ENCODE results near the gene MAF. TPM values are rescaled to one million over a fixed set of nuclear protein-coding genes. Genes with fewer than 3 reads are reported as not detected.

The MAF gene
- polyA plus RNA-seq, 1 donor (not counting 4 experiments of a cell fraction or from before 2014, with no cell fraction given), result 8.2 TPM

- Histone ChIP-seq H3K9ac (ENCODE audit: control insufficient read depth, extremely low read depth, insufficient read depth, low read length) (peak overlapping the region; percentile 74), H4K20me1 (ENCODE audit: control insufficient read depth, extremely low read depth, insufficient read depth, low read length) (no peaks in the 10 kb centered on the region), H3K79me2 (ENCODE audit: control insufficient read depth, insufficient read depth, low read length) (no peaks in the 10 kb centered on the region), H3K9me1 (ENCODE audit: control insufficient read depth, extremely low read depth, insufficient read depth, low read length) (no peaks in the 10 kb centered on the region), H3K27ac (ENCODE audit: control insufficient read depth, insufficient read depth, low read length) (peak overlapping the region; percentile 92), H3K4me3 (ENCODE audit: control insufficient read depth in 2 of 3, extremely low read depth in 1 of 3, insufficient read depth in 2 of 3, low read depth in 1 of 3, low read length in 3 of 3) (peak overlapping the region in 1 of 3 experiments; percentile 23), H3K4me1 (ENCODE audit: control insufficient read depth, extremely low read depth, insufficient read depth, low read length) (peaks cover 39% of the 10 kb centered on the region), H3K9me3 (ENCODE audit: control insufficient read depth, low read depth, low read length) (no peaks in the 10 kb centered on the region), H3K27me3 (ENCODE audit: control insufficient read depth, extremely low read depth, insufficient read depth, low read length) (no peaks in the 10 kb centered on the region), H3K36me3 (ENCODE audit: control insufficient read depth in 2 of 2, extremely low read depth in 1 of 2, insufficient read depth in 2 of 2, low read length in 2 of 2) (no peaks in the 10 kb centered on the region), H3K4me2 (ENCODE audit: control insufficient read depth, extremely low read depth, insufficient read depth, low read depth, low read length) (peak overlapping the region; percentile 80), H2AFZ (ENCODE audit: control insufficient read depth, low read length) (peak overlapping the region; percentile 72)
- TF ChIP-seq CTCF (optimal IDR thresholded peaks at IDR 0.05 in 1 of 3, IDR thresholded peaks at IDR 0.05 in 1 of 3, conservative IDR thresholded peaks at IDR 0.05 in 1 of 3; ENCODE audit: extremely low read depth in 1 of 3, insufficient read depth in 2 of 3, low read length in 3 of 3), result no peak
- TF ChIP-seq EZH2 (IDR thresholded peaks at IDR 0.05; ENCODE audit: low read length), result no peak
- DNase-seq (ENCODE audit: low read depth, low spot score) (no peak), FAIRE-seq (peak; percentile 90)
- dilution Hi-C loops (cut with MboI; ENCODE audit: extremely low pct_ligation_motif_present, low sequenced_read_pairs), result no loop called here
These were observed 40.2 kb upstream of the MAF start for GRCh38 chr16:79640513-79641360.

DNA sequence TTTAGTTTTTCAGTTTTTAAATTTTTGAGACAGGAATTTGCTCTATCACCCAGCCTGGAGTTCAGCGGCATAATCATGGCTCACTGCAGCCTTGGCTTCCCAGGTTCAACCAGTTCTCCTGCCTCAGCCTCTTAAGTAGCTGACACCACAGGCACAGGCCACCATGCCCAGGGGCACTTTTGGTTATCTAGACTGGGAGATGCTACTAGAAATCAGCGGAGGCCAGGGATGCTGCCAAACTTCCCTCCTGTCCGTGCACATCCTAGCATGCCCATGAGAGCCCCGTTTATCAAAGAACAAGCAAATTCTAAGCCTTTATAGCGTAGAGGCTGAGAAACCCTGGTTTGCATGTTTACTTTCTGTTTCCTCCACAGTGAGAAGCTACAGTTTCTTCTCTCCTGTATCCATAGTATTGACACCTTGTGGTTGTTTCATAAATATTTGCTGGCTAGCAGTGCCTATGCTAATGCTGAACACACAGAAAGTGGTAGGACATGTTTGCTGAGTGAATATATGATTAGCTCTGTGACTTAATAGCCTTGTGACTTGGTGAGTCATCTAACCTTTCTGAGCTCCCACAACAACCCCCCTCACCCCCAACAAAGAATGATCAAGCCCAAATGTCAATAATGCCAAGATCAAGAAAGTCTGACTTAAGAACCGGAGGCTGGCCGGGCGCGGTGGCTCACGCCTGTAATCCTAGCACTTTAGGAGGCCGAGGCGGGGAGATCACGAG lies 39.2 kb upstream of the MAF start:
- Histone ChIP-seq H2AFZ (ENCODE audit: control insufficient read depth, low read length) (peak overlapping the region; percentile 67), H3K9ac (ENCODE audit: control insufficient read depth, extremely low read depth, insufficient read depth, low read length) (peak overlapping the region; percentile 74), H3K79me2 (ENCODE audit: control insufficient read depth, insufficient read depth, low read length) (no peaks in the 10 kb centered on the region), H4K20me1 (ENCODE audit: control insufficient read depth, extremely low read depth, insufficient read depth, low read length) (no peaks in the 10 kb centered on the region), H3K4me3 (ENCODE audit: control insufficient read depth in 2 of 3, extremely low read depth in 1 of 3, insufficient read depth in 2 of 3, low read depth in 1 of 3, low read length in 3 of 3) (peak overlapping the region in 2 of 3 experiments; percentile 24 to 47), H3K9me3 (ENCODE audit: control insufficient read depth, low read depth, low read length) (no peaks in the 10 kb centered on the region), H3K36me3 (ENCODE audit: control insufficient read depth in 2 of 2, extremely low read depth in 1 of 2, insufficient read depth in 2 of 2, low read length in 2 of 2) (no peaks in the 10 kb centered on the region), H3K4me1 (ENCODE audit: control insufficient read depth, extremely low read depth, insufficient read depth, low read length) (peaks cover 29% of the 10 kb centered on the region), H3K9me1 (ENCODE audit: control insufficient read depth, extremely low read depth, insufficient read depth, low read length) (no peaks in the 10 kb centered on the region), H3K27me3 (ENCODE audit: control insufficient read depth, extremely low read depth, insufficient read depth, low read length) (no peaks in the 10 kb centered on the region), H3K27ac (ENCODE audit: control insufficient read depth, insufficient read depth, low read length) (peak overlapping the region; percentile 92), H3K4me2 (ENCODE audit: control insufficient read depth, extremely low read depth, insufficient read depth, low read depth, low read length) (peak overlapping the region; percentile 80)
- dilution Hi-C loops (cut with MboI; ENCODE audit: extremely low pct_ligation_motif_present, low sequenced_read_pairs), result no loop called here
- TF ChIP-seq EZH2 (IDR thresholded peaks at IDR 0.05; ENCODE audit: low read length) (no peak), CTCF (optimal IDR thresholded peaks at IDR 0.05 in 1 of 3, IDR thresholded peaks at IDR 0.05 in 1 of 3, conservative IDR thresholded peaks at IDR 0.05 in 1 of 3; ENCODE audit: extremely low read depth in 1 of 3, insufficient read depth in 2 of 3, low read length in 3 of 3) (no peak)
- FAIRE-seq, result peak; percentile 91
- DNase-seq (ENCODE audit: low read depth, low spot score), result peak; percentile 93
